ENCODE results near the gene ZMIZ1. TPM values are rescaled to one million over a fixed set of nuclear protein-coding genes. Genes with fewer than 3 reads are reported as not detected.

ZMIZ1 gene
- total and polyA plus RNA-seq, 2 donors (not counting 1 experiment from before 2014, with no cell fraction given), result 6.3 to 30.6 TPM

GRCh38 chr10:79322616-79323543 lies 254.1 kb downstream of the ZMIZ1 start:
- TF ChIP-seq CTCF (conservative IDR thresholded peaks at IDR 0.05 in 1 of 2, IDR thresholded peaks at IDR 0.05 in 1 of 2; ENCODE audit: low read depth in 1 of 2, low read length in 2 of 2), result no peak
- no peak for TF ChIP-seq EZH2 (IDR thresholded peaks at IDR 0.05; ENCODE audit: low read length, missing control alignments)
- no peaks in the 10 kb centered on the region for H4K20me1 ChIP-seq (ENCODE audit: control insufficient read depth, extremely low read depth, insufficient read depth, low read length)
- H3K27me3 ChIP-seq (ENCODE audit: control insufficient read depth, insufficient read depth, low read length), result no peaks in the 10 kb centered on the region
- no peak overlapping the region for H2AFZ ChIP-seq (ENCODE audit: low read length)
- H3K4me1 ChIP-seq (ENCODE audit: control insufficient read depth, extremely low read depth, insufficient read depth, low read length), result peaks cover 23% of the 10 kb centered on the region
- H3K4me2 ChIP-seq (ENCODE audit: extremely low read depth, insufficient read depth, low read length), result no peak overlapping the region
- no peak overlapping the region for H3K27ac ChIP-seq (ENCODE audit: insufficient read depth, low read length)
- no peaks in the 10 kb centered on the region for H3K79me2 ChIP-seq (ENCODE audit: control insufficient read depth, insufficient read depth, low read length)
- DNase-seq (ENCODE audit: low read depth in 2 of 2), result peak; percentile 89 to 90
- H3K9me3 ChIP-seq (ENCODE audit: control insufficient read depth, insufficient read depth, low read depth, low read length), result no peaks in the 10 kb centered on the region
- H3K4me3 ChIP-seq (replicated peaks in 1 of 4; ENCODE audit: control extremely low read depth in 1 of 4, insufficient read depth in 1 of 4, low read depth in 3 of 4, low read length in 4 of 4), result no peak overlapping the region
- H3K36me3 ChIP-seq (ENCODE audit: control insufficient read depth, insufficient read depth, low read length), result no peaks in the 10 kb centered on the region
- H3K9ac ChIP-seq (ENCODE audit: insufficient read depth, low read length), result no peak overlapping the region

GRCh38 chr10:79323602-79324001 lies 254.8 kb downstream of the ZMIZ1 start:
- H3K4me2 ChIP-seq (ENCODE audit: extremely low read depth, insufficient read depth, low read length), result no peak overlapping the region

More at GRCh38 chr10:79323602-79324001, 254.8 kb downstream of the ZMIZ1 start:
- H3K36me3 ChIP-seq (ENCODE audit: control insufficient read depth, insufficient read depth, low read length), result no peaks in the 10 kb centered on the region
- H3K27ac ChIP-seq (ENCODE audit: insufficient read depth, low read length), result no peak overlapping the region
- H3K9ac ChIP-seq (ENCODE audit: insufficient read depth, low read length), result no peak overlapping the region
- no peak overlapping the region for H2AFZ ChIP-seq (ENCODE audit: low read length)
- no peaks in the 10 kb centered on the region for H4K20me1 ChIP-seq (ENCODE audit: control insufficient read depth, extremely low read depth, insufficient read depth, low read length)
- no peaks in the 10 kb centered on the region for H3K79me2 ChIP-seq (ENCODE audit: control insufficient read depth, insufficient read depth, low read length)
- no peak for DNase-seq (ENCODE audit: low read depth in 2 of 2)
- peaks cover 16% of the 10 kb centered on the region for H3K4me1 ChIP-seq (ENCODE audit: control insufficient read depth, extremely low read depth, insufficient read depth, low read length)
- no peak for TF ChIP-seq CTCF (conservative IDR thresholded peaks at IDR 0.05 in 1 of 2, IDR thresholded peaks at IDR 0.05 in 1 of 2; ENCODE audit: low read depth in 1 of 2, low read length in 2 of 2)
- no peak for TF ChIP-seq EZH2 (IDR thresholded peaks at IDR 0.05; ENCODE audit: low read length, missing control alignments)
- no peak overlapping the region for H3K4me3 ChIP-seq (replicated peaks in 1 of 4; ENCODE audit: control extremely low read depth in 1 of 4, insufficient read depth in 1 of 4, low read depth in 3 of 4, low read length in 4 of 4)
- no peaks in the 10 kb centered on the region for H3K9me3 ChIP-seq (ENCODE audit: control insufficient read depth, insufficient read depth, low read depth, low read length)
- no peaks in the 10 kb centered on the region for H3K27me3 ChIP-seq (ENCODE audit: control insufficient read depth, insufficient read depth, low read length)

Data from fibroblast of lung (primary cell).